H1 (cell line): ENCODE measurements around the gene AP3D1. TPM values are rescaled to one million over a fixed set of nuclear protein-coding genes. Genes with fewer than 3 reads are reported as not detected.

ENCODE experiments used
- CBX5 ChIP-seq: fragments of 300-800, 300-1000 bp; sonication (generic); IDR thresholded peaks from 2 replicates; pipeline ENCODE4 v1.7.1; 2016; ENCODE audit warnings: antibody characterized with exemption, low read length, low read depth
- GTF2F1 ChIP-seq: IDR thresholded peaks from 2 replicates; pipeline ENCODE4 v1.6.1; 2012; ENCODE audit warnings: low read depth, low read length, improper control_type of control experiment, borderline replicate concordance
- KDM4A ChIP-seq: IDR thresholded peaks from one replicate; pipeline ENCODE4 v1.7.1; 2012; ENCODE audit warnings: low read depth, mild to moderate bottlenecking, moderate library complexity, low read length, inconsistent platforms; ENCODE audit not compliant: severe bottlenecking
- MAFK ChIP-seq: IDR thresholded peaks from 2 replicates; pipeline ENCODE4 v1.6.1; 2012; ENCODE audit warnings: low read depth, mild to moderate bottlenecking, improper control_type of control experiment, low read length
- RNF2 ChIP-seq: fragments of 200-900, 300-1000 bp; sonication (generic); IDR thresholded peaks from 2 replicates; pipeline ENCODE4 v1.7.1; 2016; ENCODE audit warnings: borderline replicate concordance, low read depth, mild to moderate bottlenecking, antibody characterized with exemption, low read length; ENCODE audit not compliant: poor library complexity, severe bottlenecking; ENCODE audit errors: missing control alignments
- SIRT6 ChIP-seq: IDR thresholded peaks from one replicate; pipeline ENCODE4 v1.7.1; 2012; ENCODE audit warnings: low read length, inconsistent platforms
- SP4 ChIP-seq: IDR thresholded peaks from 2 replicates; pipeline ENCODE4 v1.6.1; 2012; ENCODE audit warnings: low read length, inconsistent platforms
- SRF ChIP-seq: IDR thresholded peaks from 2 replicates; pipeline ENCODE4 v1.6.1; 2011; ENCODE audit warnings: mild to moderate bottlenecking, low read depth, low read length, moderate library complexity
- polyA plus RNA-seq, 7 experiments: library from polyadenylated mRNA; depleted of rRNA in 3 of 7; stranded (reverse) in 5 of 7; unstranded in 2 of 7; fragments of >200 nt in 5 of 7; fragments of 200-250 nt in 2 of 7; gene quantifications; 1 replicate in 5 of 7; 2 replicates in 1 of 7; 4 replicates in 1 of 7; pipeline versions ENCODE4 v1.2.1 to v1.2.3, GENCODE V29; 2011 to 2013; ENCODE audit warnings: missing spikeins in 2 of 7, mixed read lengths in 2 of 7
- total RNA-seq: library from RNA; stranded (reverse); fragmentation: NEBNext Ultra II Directional; extraction: Animal tissue kit (Norgen Biotek cat#: 25700); gene quantifications from 2 replicates; pipeline ENCODE4 v1.2.1, GENCODE V29; 2021
- TF ChIP-seq, protein P1 (sequence below): IDR thresholded peaks from 2 replicates; pipeline ENCODE4 v1.6.1; 2011; ENCODE audit warnings: low read length, improper control_type of control experiment

AP3D1 gene
- total and polyA plus RNA-seq, 2 of the 8 experiments (the other 6 are each of a cell fraction or from before 2014, with no cell fraction given) = 161 to 174 TPM

DNA sequence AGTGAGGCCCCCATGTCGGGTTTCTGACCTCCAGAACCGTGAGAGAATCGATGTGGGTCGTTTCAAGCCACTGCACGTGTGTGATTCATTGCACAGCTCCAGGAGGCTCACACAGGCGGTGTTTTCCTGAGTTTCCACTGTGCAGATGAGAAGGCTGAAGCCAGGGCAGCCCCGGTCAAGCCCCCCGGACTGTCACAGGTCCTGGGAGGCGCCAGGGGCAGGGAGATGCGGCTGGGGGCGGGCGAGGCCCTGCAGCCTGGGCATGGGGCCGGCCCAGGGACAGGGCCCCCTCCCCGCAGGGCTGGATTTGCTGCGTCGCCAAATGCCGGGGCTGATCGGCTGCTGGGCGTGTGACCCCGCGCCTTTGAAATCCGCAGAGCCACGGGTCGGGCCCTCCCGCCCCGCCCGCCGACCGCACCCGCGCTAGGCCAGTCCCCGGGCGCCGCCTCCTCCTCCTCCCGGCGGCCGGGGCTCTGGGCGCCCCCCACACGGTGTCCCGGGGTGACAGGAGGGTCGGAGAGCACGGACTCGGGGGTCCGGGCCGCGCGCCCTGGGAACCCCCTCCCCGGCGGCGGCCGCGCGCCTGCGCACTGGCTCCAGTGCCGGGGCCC lies 90.4 kb downstream of the AP3D1 start (continued):
- TF ChIP-seq RNF2 (no peak), MAFK (no peak), SRF (no peak), GTF2F1 (no peak), CBX5 (no peak), SIRT6 (no peak), KDM4A (peak; percentile 22), SP4 (no peak)
- TF ChIP-seq, protein P1, sequence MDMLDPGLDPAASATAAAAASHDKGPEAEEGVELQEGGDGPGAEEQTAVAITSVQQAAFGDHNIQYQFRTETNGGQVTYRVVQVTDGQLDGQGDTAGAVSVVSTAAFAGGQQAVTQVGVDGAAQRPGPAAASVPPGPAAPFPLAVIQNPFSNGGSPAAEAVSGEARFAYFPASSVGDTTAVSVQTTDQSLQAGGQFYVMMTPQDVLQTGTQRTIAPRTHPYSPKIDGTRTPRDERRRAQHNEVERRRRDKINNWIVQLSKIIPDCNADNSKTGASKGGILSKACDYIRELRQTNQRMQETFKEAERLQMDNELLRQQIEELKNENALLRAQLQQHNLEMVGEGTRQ = no peak
